HCT116 (cell line): ENCODE results near the gene HSP90AB1. TPM values are rescaled to one million over a fixed set of nuclear protein-coding genes. Genes with fewer than 3 reads are reported as not detected.
A peak's percentile ranks its signal among the peaks of the same experiment; 100 is the strongest.

Source experiments
- ATAC-seq: fragments of 200-7000 bp; cut with Tn5 transposase; 2 replicates; pipeline ENCODE4 v1.9.1; 2020; ENCODE audit warnings: mild to moderate bottlenecking, moderate library complexity
- BruUV-seq: library from RNA; stranded (reverse); fragments of 400-500 nt; replicated peaks from 2 replicates; lab custom pipeline; 2021; lab: Mats Ljungman, UMichigan
- CTCF ChIA-PET: fragments of 300-600 bp; sonication (Branson Sonifier 250); formaldehyde crosslinking; loops from one replicate; lab custom pipeline; 2021; ENCODE audit warnings: antibody characterized with exemption; lab: Charles Lee
- POLR2A ChIA-PET: fragments of 300-600, 350-600 bp; sonication (Branson Sonifier 250); formaldehyde crosslinking; loops from one replicate; lab custom pipeline; 2021; ENCODE audit warnings: antibody characterized with exemption; lab: Charles Lee
- RAD21 ChIA-PET, 2 experiments: fragments of 300-600 bp; sonication (Branson Sonifier 250); formaldehyde crosslinking; loops; one replicate each; lab custom pipeline; 2023; ENCODE audit warnings: low total read pairs in 2 of 2; ENCODE audit not compliant: uncharacterized antibody in 2 of 2, unreplicated experiment in 2 of 2, low non-redundant PET in 1 of 2; lab: Charles Lee
- DNase-seq: peaks from one replicate; pipeline ENCODE4 v3.0.0-alpha.2; 2010; ENCODE audit warnings: low read depth, low spot score
- H2AFZ ChIP-seq: fragments of 200-600 bp; shearing (Covaris generic), sonication (generic); 2 replicates; pipeline ENCODE4 v1.6.1; 2017; ENCODE audit warnings: low read depth, mixed run types, mixed read lengths, antibody characterized with exemption, low read length; ENCODE audit not compliant: poor library complexity, severe bottlenecking
- H3K27ac ChIP-seq: 2 replicates; pipeline ENCODE4 v1.5.1; 2012; ENCODE audit warnings: low read depth, low read length
- H3K27me3 ChIP-seq: fragments of 200-600 bp; sonication (generic); 2 replicates; pipeline ENCODE4 v1.6.1; 2016; ENCODE audit warnings: mixed run types, low read length, mixed read lengths; ENCODE audit not compliant: insufficient read depth
- H3K36me3 ChIP-seq, 2 experiments: fragments of 200-500 bp in 1 of 2; fragments of 200-600 bp in 1 of 2; sonication (Bioruptor generic) in 1 of 2; sonication (generic) in 1 of 2; 2 replicates each; pipeline versions ENCODE4 v1.5.1 to v1.6.1; 2014 to 2016; ENCODE audit warnings: low read length in 2 of 2, inconsistent platforms in 1 of 2, mixed read lengths in 1 of 2, mixed run types in 1 of 2; ENCODE audit not compliant: insufficient read depth in 2 of 2, control insufficient read depth in 1 of 2
- H3K4me1 ChIP-seq, 2 experiments: fragments of 200-600 bp in 1 of 2; sonication (generic) in 1 of 2; 2 replicates each; pipeline versions ENCODE4 v1.5.1 to v1.6.1; 2012 to 2017; ENCODE audit warnings: low read length in 2 of 2, inconsistent platforms in 1 of 2, mild to moderate bottlenecking in 1 of 2, mixed read lengths in 1 of 2, mixed run types in 1 of 2, moderate library complexity in 1 of 2; ENCODE audit not compliant: insufficient read depth in 2 of 2, control insufficient read depth in 1 of 2
- H3K4me2 ChIP-seq: fragments of 200-600 bp; sonication (generic); 2 replicates; pipeline ENCODE4 v1.6.1; 2017; ENCODE audit warnings: mixed run types, low read length, mixed read lengths
- H3K4me3 ChIP-seq, 2 experiments: fragments of 200-600 bp in 1 of 2; sonication (generic) in 1 of 2; replicated peaks in 1 of 2; 2 replicates each; pipeline ENCODE4 v1.5.1; 2011 to 2016; ENCODE audit warnings: low read length in 2 of 2, control low read depth in 1 of 2, low read depth in 1 of 2, mild to moderate bottlenecking in 1 of 2, mixed read lengths in 1 of 2, mixed run types in 1 of 2
- H3K79me2 ChIP-seq: fragments of 200-600 bp; sonication (generic); 2 replicates; pipeline ENCODE4 v1.6.1; 2017; ENCODE audit warnings: mild to moderate bottlenecking, mixed run types, low read length, moderate library complexity, mixed read lengths; ENCODE audit not compliant: insufficient read depth
- H3K9ac ChIP-seq: fragments of 200-600 bp; sonication (generic); 2 replicates; pipeline ENCODE4 v1.6.1; 2016; ENCODE audit warnings: low read length, mixed read lengths
- H3K9me2 ChIP-seq: fragments of 200-600 bp; sonication (generic), shearing (Covaris generic); 2 replicates; pipeline ENCODE4 v1.6.1; 2017; ENCODE audit warnings: mixed run types, mild to moderate bottlenecking, moderate library complexity; ENCODE audit not compliant: insufficient read depth
- H3K9me3 ChIP-seq, 2 experiments: fragments of 200-500 bp in 1 of 2; fragments of 200-600 bp in 1 of 2; sonication (Bioruptor generic) in 1 of 2; sonication (generic) in 1 of 2; 2 replicates each; pipeline ENCODE4 v1.6.1; 2014 to 2017; ENCODE audit warnings: low read length in 2 of 2, mixed read lengths in 2 of 2, inconsistent platforms in 1 of 2, low read depth in 1 of 2, mild to moderate bottlenecking in 1 of 2, mixed run types in 1 of 2, moderate library complexity in 1 of 2; ENCODE audit not compliant: control insufficient read depth in 1 of 2, insufficient read depth in 1 of 2
- H4K20me1 ChIP-seq: fragments of 200-600 bp; sonication (generic), shearing (Covaris generic); 2 replicates; pipeline ENCODE4 v1.6.1; 2017; ENCODE audit warnings: mixed run types, mild to moderate bottlenecking, moderate library complexity; ENCODE audit not compliant: insufficient read depth
- CTCF ChIP-seq, 3 experiments: fragments of 200-600 bp in 1 of 3; sonication (generic) in 1 of 3; IDR thresholded peaks in 2 of 3; conservative IDR thresholded peaks in 1 of 3; 2 replicates each; pipeline ENCODE4 v1.5.1; 2012 to 2017; ENCODE audit warnings: low read depth in 2 of 3, low read length in 2 of 3, antibody characterized with exemption in 1 of 3, borderline replicate concordance in 1 of 3, control low read depth in 1 of 3, mild to moderate bottlenecking in 1 of 3, mixed read lengths in 1 of 3, mixed run types in 1 of 3, moderate library complexity in 1 of 3; ENCODE audit not compliant: insufficient read depth in 1 of 3
- EGR1 ChIP-seq: IDR thresholded peaks from 2 replicates; pipeline ENCODE4 v1.6.1; 2012; ENCODE audit warnings: low read depth
- EZH2 ChIP-seq: fragments of 200-600 bp; sonication (generic); IDR thresholded peaks from 2 replicates; pipeline ENCODE4 v1.6.1; 2017; ENCODE audit warnings: antibody characterized with exemption, mixed run types
- MAX ChIP-seq: IDR thresholded peaks from 2 replicates; pipeline ENCODE4 v1.6.1; 2012
- POLR2AphosphoS5 ChIP-seq: IDR thresholded peaks from 2 replicates; pipeline ENCODE4 v1.6.1; 2011; ENCODE audit warnings: mild to moderate bottlenecking, low read depth, low read length, moderate library complexity
- RAD21 ChIP-seq: IDR thresholded peaks from 2 replicates; pipeline ENCODE4 v1.6.1; 2012; ENCODE audit warnings: low read depth, mild to moderate bottlenecking
- SP1 ChIP-seq: IDR thresholded peaks from 2 replicates; pipeline ENCODE4 v1.6.1; 2012; ENCODE audit warnings: low read depth
- SRF ChIP-seq: IDR thresholded peaks from 2 replicates; pipeline ENCODE4 v1.6.1; 2012; ENCODE audit warnings: low read depth
- TCF7L2 ChIP-seq: IDR thresholded peaks from 2 replicates; pipeline ENCODE4 v1.7.0; 2011; ENCODE audit warnings: borderline replicate concordance, inconsistent platforms; ENCODE audit not compliant: insufficient read depth, insufficient read length; ENCODE audit errors: extremely low read depth
- YY1 ChIP-seq: IDR thresholded peaks from 2 replicates; pipeline ENCODE4 v1.6.1; 2011; ENCODE audit warnings: low read length, low read depth, moderate library complexity, mild to moderate bottlenecking; ENCODE audit not compliant: insufficient replicate concordance; ENCODE audit errors: extremely low read depth
- intact Hi-C: fragments of 100-400 bp; cut with micrococcal nuclease; formaldehyde crosslinking; loops from 2 replicates; pipeline ENCODE4 v1.10.0; 2022
- total RNA-seq: library from RNA; stranded (reverse); gene quantifications from one replicate; pipeline ENCODE4 v1.2.1, GENCODE V29; 2021; ENCODE audit not compliant: unreplicated experiment

HSP90AB1 gene
- total RNA-seq, 1 experiment from 2014 or later: 2,554 TPM

- peak overlapping the region; percentile 99 for H3K4me2 ChIP-seq
- H3K9me2 ChIP-seq: no peaks in the 10 kb centered on the region
- H3K79me2 ChIP-seq: peaks cover 42% of the 10 kb centered on the region
- BruUV-seq: no TSS peak
- H3K9me3 ChIP-seq: no peaks in the 10 kb centered on the region
- peaks cover 2 to 25% of the 10 kb centered on the region in 2 experiments; a peak in 3 of 4 replicates for H3K4me1 ChIP-seq
- peak overlapping the region; percentile 95 for H3K27ac ChIP-seq
- H3K36me3 ChIP-seq: peaks cover 35 to 47% of the 10 kb centered on the region in 2 experiments
- TF ChIP-seq SP1 (no peak), TCF7L2 (no peak), POLR2AphosphoS5 (peak; percentile 67)
- TF ChIP-seq, all 23 proteins: peak for 1
- Histone ChIP-seq H3K4me3 (peak overlapping the region; percentile 59 to 92; a peak in 2 of 4 replicates), H3K9ac (peak overlapping the region; percentile 93), H2AFZ (no peak overlapping the region), H3K27me3 (no peaks in the 10 kb centered on the region), H4K20me1 (peaks cover 41% of the 10 kb centered on the region; the same call in 1 of the 2 replicates)
- intact Hi-C loops: no loop called here
- RAD21 ChIA-PET: no interaction called here
- CTCF ChIA-PET: interaction anchor here (0.8 to 2.2 kb wide), 6 partner anchors 9 to 159 kb away, joined by 3 to 7 read pairs (median 4); no protein-coding TSS in a partner anchor
- POLR2A ChIA-PET: interaction anchor here (1.1 to 3.4 kb wide), 3 partner anchors 9 to 13 kb away, joined by 3 to 74 read pairs (median 4); partner anchors contain the start of gene HSP90AB1
- DNase-seq (no peak), ATAC-seq (peak; percentile 6; the same call in 1 of the 2 replicates)
These were observed 8.4 kb downstream of the HSP90AB1 start for GRCh38 chr6:44255105-44255808.

- peak overlapping the region; percentile 93 for H3K9ac ChIP-seq
- H4K20me1 ChIP-seq: peaks cover 32% of the 10 kb centered on the region; the same call in 1 of the 2 replicates
- peak; percentile 9 for ATAC-seq
- H3K4me1 ChIP-seq: peaks cover 2 to 25% of the 10 kb centered on the region in 2 experiments; a peak in 3 of 4 replicates
- H3K79me2 ChIP-seq: peaks cover 33% of the 10 kb centered on the region
- no peak for DNase-seq
- CTCF ChIA-PET: interaction anchor here (0.6 to 2.0 kb wide), 13 partner anchors 10 to 160 kb away, joined by 3 to 16 read pairs (median 4); partner anchors contain the start of genes AARS2 and HSP90AB1
- BruUV-seq: TSS peak; percentile 38
- POLR2A ChIA-PET: interaction anchor here (0.6 to 3.4 kb wide), 8 partner anchors 9 to 84 kb away, joined by 3 to 74 read pairs (median 4); partner anchors contain the start of genes HSP90AB1 and SLC29A1
- peaks cover 29 to 41% of the 10 kb centered on the region in 2 experiments; a peak in 3 of 4 replicates for H3K36me3 ChIP-seq
- intact Hi-C loops: loop anchor here (2.0 kb wide), 1 partner anchor 83 kb away; no protein-coding TSS in a partner anchor
- peak overlapping the region; percentile 95 for H3K27ac ChIP-seq
- peak overlapping the region; percentile 59 to 92 for H3K4me3 ChIP-seq
- TF ChIP-seq MAX: no peak
- TF ChIP-seq EZH2: no peak
- TF ChIP-seq YY1: no peak
- no peak for TF ChIP-seq RAD21
- no peak for TF ChIP-seq CTCF (IDR thresholded peaks at IDR 0.05 in 2 of 3, conservative IDR thresholded peaks at IDR 0.05 in 1 of 3; ENCODE audit: borderline replicate concordance in 1 of 3, insufficient read depth in 1 of 3, low read depth in 2 of 3, low read length in 2 of 3)
- TF ChIP-seq EGR1: no peak
- no peak for TF ChIP-seq SRF
- H3K4me2 ChIP-seq: peak overlapping the region; percentile 99
- RAD21 ChIA-PET: interaction anchor here in 1 of 2 experiments (0.9 kb wide), 1 partner anchor 12 kb away, joined by 3 read pairs; no protein-coding TSS in a partner anchor
- no peaks in the 10 kb centered on the region for H3K9me2 ChIP-seq
- H3K9me3 ChIP-seq: no peaks in the 10 kb centered on the region
- no peaks in the 10 kb centered on the region for H3K27me3 ChIP-seq
- no peak overlapping the region for H2AFZ ChIP-seq
These were observed 9.2 kb downstream of the HSP90AB1 start for GRCh38 chr6:44255871-44256774.
